SW480 (cell line): ENCODE data around the gene LYST.
"Not testable (repeated sequence)": the region's sequence is repeated elsewhere in the genome, so short reads cannot be mapped to it uniquely, and the experiment has no call there.

Experiments
- DNase-seq: peaks from one replicate; pipeline ENCODE4 v3.0.0-alpha.2; 2016; ENCODE audit warnings: low spot score

Gene LYST

DNA sequence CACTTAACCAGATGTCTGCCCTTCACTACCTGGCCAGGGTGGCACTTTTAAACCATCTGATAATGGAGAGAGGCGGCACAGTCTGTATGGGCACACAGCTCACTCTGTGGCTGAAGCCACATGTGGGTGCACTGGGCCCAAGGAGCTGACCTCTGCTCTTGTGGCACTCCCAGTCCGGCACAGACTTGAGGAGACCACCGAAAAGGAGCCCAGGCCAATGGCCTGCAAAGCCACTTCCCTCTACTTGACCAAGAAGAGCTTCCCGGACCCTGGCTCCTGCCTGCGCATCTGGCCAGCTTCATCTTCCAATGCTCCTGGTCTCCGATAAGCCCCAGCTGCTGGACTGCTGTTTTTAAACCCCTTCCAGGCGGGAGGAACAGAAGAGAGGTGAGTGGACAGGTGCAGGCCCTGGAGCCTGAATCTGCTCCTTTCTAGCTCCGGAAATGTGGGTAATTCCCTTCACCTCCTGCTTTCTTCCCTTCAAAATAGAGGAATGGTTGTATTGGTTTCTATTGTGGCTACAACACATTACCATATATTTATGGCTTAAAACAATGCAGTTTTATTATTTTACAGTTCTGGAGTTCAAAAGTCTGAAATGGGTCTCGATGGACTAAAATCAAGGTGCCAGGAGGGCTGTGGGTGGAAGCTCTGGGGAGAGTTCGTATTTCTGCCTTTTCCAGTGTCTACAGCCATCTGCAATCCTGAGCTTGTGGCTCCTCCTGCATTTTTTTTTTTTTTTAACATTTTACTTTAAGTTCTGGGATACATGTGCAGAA is 228.8 kb downstream of the LYST start:
- DNase-seq: no peak

- DNase-seq: no peak
These were observed 230.6 kb downstream of the LYST start for GRCh38 chr1:235635938-235636662.

DNA sequence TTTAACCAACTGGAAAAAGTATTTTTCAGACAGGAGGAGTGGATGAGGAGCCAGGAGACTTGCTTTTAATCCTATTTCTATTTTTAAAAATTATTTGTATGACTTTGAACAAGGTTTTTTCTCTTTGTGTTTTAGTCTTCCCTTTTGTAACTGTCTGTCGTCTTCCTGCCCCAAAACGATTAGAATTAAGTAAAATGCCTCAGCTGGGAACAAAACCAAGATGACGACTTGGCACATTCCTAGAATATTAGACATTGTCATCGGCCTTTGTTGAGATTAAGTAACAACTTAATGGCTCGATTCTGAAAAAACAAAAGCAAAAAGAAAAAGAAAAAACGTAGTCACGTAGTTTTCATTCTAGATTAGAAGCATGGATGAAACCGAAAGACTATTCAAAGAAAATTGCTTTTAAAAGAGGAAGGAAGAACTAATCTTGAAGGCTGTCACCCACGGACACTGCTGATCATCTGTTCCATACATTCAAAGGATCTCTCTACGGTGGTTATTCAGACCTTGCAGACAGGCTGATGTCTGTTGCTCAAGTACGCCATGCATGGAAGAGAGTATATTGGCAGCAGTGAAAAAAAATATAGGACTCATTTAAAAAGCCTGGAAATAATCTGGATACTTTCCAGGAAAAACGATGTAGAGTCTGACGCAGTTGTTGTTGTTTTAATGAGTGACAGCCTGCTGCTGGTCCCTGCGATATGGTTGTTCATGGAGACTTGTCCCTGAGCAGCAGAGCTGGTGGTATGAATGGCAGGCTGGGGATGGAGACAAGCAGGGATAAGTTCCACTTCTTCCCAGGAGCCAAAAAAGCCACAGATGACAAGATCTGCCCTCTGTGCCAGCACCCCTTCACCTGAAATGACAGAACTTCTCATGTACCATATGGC is 234.0 kb downstream of the LYST start:
- DNase-seq: no peak

DNA sequence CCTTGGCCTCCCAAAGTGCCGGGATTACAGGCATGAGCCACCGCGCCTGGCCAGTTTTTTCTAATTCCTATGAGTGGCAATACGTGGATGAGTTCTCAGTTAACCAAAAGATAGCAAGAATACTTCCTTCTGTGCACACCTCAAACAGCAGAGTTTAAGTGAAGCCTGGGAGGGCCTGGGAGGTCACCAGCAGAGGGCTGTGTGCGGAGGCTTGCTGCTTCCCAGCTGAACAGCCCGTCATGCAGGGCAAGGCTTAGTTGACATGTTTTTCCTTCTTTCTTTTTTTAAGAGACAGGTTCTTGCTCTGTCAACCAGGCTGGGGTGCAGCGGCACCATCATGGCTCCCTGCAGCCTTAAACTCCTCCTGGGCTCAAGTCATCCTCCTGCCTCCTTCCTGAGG is 234.9 kb downstream of the LYST start:
- no peak for DNase-seq

DNA sequence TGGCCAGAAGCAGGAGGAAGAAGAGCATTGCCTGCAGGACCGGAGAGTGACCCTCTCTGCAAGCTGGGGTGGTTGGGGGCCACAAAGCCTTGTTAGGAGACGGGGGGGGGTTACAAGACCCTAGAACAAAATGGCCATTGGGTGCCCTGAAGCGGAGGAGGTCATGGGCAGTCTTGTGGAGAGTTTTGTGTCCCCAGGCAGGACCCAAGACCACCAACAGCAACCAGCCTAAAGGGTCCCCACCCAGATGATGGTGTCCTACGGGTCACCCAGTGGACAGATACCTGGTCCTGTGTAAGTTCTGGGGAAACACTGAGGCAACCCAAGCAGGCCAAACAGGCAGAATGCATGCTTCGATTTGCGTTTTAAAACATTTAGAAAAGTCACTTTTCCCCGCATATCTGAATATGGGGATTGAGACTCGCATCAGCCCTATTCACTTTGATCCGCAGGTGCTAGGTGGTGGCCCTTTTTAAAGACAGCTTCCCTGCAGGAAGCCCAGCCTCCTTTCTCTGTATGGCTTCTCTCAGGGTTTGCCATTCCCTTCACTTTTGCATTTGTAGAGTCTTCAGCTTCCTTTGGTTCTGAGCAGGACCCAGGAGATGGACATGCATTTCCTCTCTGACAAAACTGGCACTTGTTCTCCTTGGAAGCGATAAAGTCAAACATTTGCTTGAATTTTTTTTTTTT is 238.2 kb downstream of the LYST start:
- DNase-seq: no peak

DNA sequence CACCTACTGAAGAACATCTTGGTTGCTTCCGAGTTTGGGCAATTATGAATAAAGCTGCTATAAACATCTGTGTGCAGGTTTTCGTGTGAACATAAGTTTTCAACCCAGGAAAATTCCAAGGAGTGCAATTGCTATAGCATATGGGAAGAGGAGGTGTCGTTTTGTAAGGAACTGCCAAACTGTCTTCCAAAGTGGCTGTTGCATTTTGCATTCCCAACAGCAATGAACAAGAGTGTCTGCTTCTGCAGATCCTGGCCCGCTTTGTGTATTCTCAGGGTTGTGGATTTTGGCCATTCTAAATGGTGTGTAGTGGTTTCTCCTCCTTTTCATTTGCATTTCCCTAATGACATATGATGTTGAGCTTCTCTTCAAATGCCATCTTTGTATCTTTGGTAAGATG is 240.9 kb downstream of the LYST start:
- no peak for DNase-seq

- DNase-seq: no peak
These were observed 241.4 kb downstream of the LYST start for GRCh38 chr1:235625340-235625739.

GRCh38 chr1:235624721-235625333 is 241.9 kb downstream of the LYST start:
- DNase-seq: no peak

DNA sequence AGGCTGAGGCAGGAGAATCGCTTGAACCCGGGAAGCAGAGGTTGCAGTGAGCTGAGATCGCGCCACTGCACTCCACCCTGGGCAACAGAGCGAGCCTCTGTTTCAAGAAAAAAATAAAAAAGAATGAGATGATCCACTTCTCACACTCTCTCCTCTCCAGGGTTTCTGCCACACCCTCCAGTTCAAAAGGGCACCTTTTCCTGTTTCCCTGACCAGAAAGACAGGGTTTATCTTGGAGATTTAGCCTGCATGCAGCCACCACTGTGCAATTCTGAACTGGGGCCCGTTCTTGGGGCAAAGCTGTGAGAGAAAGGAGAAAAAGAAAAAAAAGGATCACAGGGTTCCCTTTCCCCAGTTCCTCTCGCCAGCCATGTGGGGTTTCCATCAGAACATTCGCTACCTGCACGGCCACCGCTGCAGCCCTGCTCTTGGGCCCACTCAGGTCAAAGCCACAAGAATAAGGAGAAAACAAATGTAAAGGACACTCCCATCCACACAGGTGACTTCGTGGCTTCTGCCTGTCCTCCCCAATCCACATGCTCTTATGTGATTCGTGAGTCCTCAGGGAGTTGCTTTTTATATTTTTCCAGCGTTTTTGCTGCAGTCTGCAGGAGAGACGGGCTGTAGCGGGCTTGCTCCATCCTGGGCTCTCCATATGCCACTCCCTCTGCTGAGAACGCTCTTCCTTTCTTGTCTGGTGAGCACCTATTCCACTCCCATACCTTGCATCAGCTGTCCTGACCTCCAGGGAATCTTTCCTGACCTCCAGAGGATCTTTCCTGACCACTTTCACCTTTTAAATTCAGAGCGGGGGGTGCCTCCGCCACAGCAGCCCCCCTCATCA is 243.5 kb downstream of the LYST start:
- no peak for DNase-seq

- not testable (repeated sequence) for DNase-seq
These were observed 247.6 kb downstream of the LYST start for GRCh38 chr1:235619149-235619548.

DNA sequence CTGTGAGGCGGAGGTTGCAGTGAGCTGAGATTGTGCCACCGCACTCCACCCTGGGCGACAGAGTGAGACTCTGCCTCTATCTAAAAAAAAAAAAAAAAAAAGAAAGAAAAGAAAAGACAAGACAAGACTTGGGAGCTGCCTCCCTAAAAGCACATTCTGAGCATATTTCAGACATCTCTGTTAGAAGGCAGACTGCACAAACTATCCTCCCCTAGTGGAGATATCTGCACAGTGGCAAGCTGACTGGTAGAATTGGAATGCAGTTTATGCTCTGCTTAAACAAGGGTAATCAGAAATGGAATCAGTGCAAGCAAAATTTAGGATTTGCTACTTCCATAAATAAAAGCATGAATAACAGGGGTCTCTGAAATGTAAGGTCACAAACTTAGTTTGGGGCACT is 248.9 kb downstream of the LYST start:
- DNase-seq: no peak

DNA sequence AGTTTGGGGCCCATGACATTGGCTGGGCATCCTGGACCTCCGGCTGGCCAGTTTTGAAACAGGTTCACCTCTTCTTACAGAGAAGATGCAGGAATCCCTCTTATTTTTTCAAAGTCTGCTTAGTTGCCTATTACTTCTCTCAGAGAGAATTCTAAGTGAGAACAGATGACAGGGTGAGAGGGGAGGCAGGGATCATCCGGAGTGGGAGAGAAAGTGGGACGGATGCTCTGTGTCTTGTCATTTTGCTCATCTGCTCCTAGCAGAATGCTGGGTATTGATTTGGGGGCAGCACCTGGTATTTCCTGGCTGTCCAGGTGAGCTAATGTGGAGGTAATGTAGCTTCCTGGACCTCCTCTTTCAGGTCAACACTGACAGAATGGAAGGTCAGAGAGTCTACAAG is 249.6 kb downstream of the LYST start:
- no peak for DNase-seq

GRCh38 chr1:235614442-235614954 is 252.2 kb downstream of the LYST start:
- DNase-seq: no peak

- DNase-seq: no peak
These were observed 253.1 kb downstream of the LYST start for GRCh38 chr1:235613602-235614001.

- no peak for DNase-seq
These were observed 253.9 kb downstream of the LYST start for GRCh38 chr1:235612761-235613160.
